Muscle of leg (tissue), 11 donors: ENCODE measurements around the gene MLN. TPM values are rescaled to one million over a fixed set of nuclear protein-coding genes. Genes with fewer than 3 reads are reported as not detected.

Source experiments
- DNase-seq: peaks from one replicate; pipeline ENCODE4 v3.0.0; 2013
- H3K27ac ChIP-seq: one replicate; pipeline ENCODE4 v1.5.1; 2013; ENCODE audit warnings: mild to moderate bottlenecking, low read length, control low read depth
- H3K27me3 ChIP-seq: one replicate; pipeline ENCODE4 v1.6.1; 2013; ENCODE audit warnings: low read length; ENCODE audit not compliant: control insufficient read depth, insufficient read depth
- H3K36me3 ChIP-seq: one replicate; pipeline ENCODE4 v1.6.1; 2013; ENCODE audit warnings: low read length; ENCODE audit not compliant: control insufficient read depth, insufficient read depth
- H3K4me1 ChIP-seq: one replicate; pipeline ENCODE4 v1.6.1; 2013; ENCODE audit warnings: low read length; ENCODE audit not compliant: control insufficient read depth, insufficient read depth
- H3K4me3 ChIP-seq: one replicate; pipeline ENCODE4 v1.5.1; 2013; ENCODE audit warnings: low read length, control low read depth
- H3K9me3 ChIP-seq: replicated peaks from 2 replicates; pipeline ENCODE4 v1.6.1; 2013; ENCODE audit warnings: low read depth, low read length; ENCODE audit not compliant: control insufficient read depth
- WGBS: methylation state at CpG from one replicate; pipeline ENCODE4 v1.1.5; 2013; ENCODE audit warnings: missing lambda C conversion rate; ENCODE audit not compliant: insufficient coverage; 5-methylcytosine and 5-hydroxymethylcytosine counted together
- polyA plus RNA-seq, 8 donors: library from polyadenylated mRNA; unstranded; fragments of 120-200 nt; gene quantifications; one replicate each; pipeline versions ENCODE4 v1.2.1 to v1.2.3, GENCODE V29; 2013; ENCODE audit warnings: inconsistent platforms in 1 of 8, low replicate concordance in 1 of 8; ENCODE audit not compliant: insufficient read length in 8 of 8, insufficient read depth in 1 of 8
- total RNA-seq: library from RNA; stranded (reverse); fragments of 120-200 nt; gene quantifications from one replicate; pipeline ENCODE4 v1.2.4, GENCODE V29; 2013

The MLN gene
- total and polyA plus RNA-seq, 9 donors = 1.2 to 4.9 TPM; not detected in 7

DNA sequence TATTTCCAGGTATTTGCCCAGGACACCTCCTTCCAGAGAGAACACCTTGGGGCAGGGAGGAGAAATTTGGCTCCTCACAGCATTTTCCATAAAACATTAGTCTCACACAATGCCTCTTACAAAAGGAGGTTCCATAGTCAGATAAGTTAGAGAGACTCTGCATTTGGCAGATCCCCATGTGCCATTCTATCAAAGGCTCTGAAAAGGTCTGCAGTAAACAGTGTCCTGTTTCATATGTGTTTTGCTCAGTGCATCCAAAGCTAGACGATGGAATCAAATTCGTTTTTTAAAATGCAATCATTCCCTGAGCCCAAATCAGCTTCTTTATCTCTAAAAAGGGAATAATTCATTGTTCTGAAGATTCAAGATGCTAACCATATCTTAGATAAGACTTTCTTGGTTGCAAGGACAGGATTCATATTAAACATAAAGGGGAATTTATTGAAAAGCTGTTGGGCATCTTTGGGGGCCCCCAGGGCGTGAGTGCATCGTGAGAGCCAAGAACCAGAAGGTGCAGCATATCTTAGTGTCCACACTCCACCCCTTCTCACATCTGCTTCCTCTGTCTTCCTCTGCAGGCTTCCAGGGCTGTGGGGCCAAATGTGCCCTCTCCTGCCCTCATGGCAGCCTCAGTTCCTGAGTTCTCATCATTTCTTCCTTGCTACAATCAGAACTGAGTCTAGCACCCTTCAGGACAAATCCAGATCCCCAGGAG, 41.4 kb upstream of the MLN start:
- 76% methylated on average over 2 of the region's 4 CpGs for WGBS
- peaks cover 12% of the 10 kb centered on the region for H3K27me3 ChIP-seq
- no peak overlapping the region for H3K27ac ChIP-seq
- no peaks in the 10 kb centered on the region for H3K9me3 ChIP-seq
- H3K4me3 ChIP-seq = no peak overlapping the region
- peaks cover 4% of the 10 kb centered on the region for H3K4me1 ChIP-seq
- H3K36me3 ChIP-seq = no peaks in the 10 kb centered on the region
- no peak for DNase-seq

DNA sequence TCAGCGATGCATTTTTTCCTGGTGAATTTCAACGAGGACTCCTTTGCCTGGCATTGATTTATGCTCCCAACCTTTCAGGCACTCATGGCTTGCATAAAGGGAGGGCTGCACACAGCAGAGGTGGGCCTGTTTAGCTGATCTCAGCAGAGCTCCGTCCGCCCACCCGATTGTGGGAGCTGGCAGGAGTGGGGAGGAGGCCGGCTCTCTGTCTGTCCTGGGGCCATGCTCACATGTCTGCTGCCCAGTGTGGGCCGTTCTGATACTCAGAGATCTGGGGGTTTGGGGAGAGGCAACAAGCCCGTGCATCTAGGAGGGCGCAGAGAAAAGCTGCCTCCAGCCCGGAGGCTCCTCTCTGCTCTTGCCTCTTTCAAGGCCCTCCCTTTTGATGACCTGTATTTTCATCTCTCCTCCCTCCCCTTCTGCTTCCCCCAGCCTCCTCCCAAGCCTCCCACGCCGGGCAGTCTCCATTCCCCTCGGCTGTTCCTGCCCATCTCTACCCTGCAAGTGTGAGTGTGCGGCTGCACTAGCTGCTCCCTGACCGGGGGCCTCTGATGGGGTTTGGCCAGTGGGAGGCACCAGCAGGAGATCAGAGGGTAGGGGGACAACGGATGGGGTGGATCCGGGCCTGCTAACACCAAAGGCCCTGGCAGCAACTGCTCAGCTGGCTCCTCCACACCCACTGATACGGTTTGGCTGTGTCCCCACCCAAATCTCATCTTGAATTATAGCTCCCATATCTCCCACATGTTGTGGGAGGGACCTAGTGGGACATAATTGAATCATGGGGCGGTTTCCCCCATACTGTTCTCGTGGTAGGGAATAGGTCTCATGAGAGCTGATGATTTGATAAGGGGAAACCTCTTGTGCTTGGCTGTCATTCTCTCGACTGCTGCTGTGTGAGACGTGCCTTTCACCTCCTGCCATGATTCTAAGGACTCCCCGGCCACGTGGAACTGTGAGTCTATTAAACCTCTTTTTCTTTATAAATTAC, 39.6 kb upstream of the MLN start:
- Histone ChIP-seq H3K4me3 (no peak overlapping the region), H3K27ac (no peak overlapping the region), H3K27me3 (peaks cover 2% of the 10 kb centered on the region), H3K4me1 (peaks cover 21% of the 10 kb centered on the region), H3K36me3 (no peaks in the 10 kb centered on the region), H3K9me3 (no peaks in the 10 kb centered on the region)
- no peak for DNase-seq
- 37% methylated on average over 9 of the region's 24 CpGs for WGBS

- WGBS = 97% methylated on average over 2 of the region's 4 CpGs
- H3K4me3 ChIP-seq = no peak overlapping the region
- peaks cover 5% of the 10 kb centered on the region for H3K27me3 ChIP-seq
- H3K9me3 ChIP-seq = peaks cover 3% of the 10 kb centered on the region
- no peak overlapping the region for H3K27ac ChIP-seq
- no peaks in the 10 kb centered on the region for H3K36me3 ChIP-seq
- peaks cover 28% of the 10 kb centered on the region for H3K4me1 ChIP-seq
- DNase-seq = no peak
Observed at GRCh38 chr6:33841868-33842267, 38.1 kb upstream of the MLN start.

GRCh38 chr6:33841070-33841469, 37.3 kb upstream of the MLN start:
- H3K36me3 ChIP-seq = no peaks in the 10 kb centered on the region
- H3K4me1 ChIP-seq = peaks cover 28% of the 10 kb centered on the region
- no CpG with 5 or more reads among the region's 3 CpGs for WGBS
- no peak overlapping the region for H3K4me3 ChIP-seq
- peaks cover 3% of the 10 kb centered on the region for H3K9me3 ChIP-seq
- DNase-seq = no peak
- H3K27ac ChIP-seq = no peak overlapping the region
- H3K27me3 ChIP-seq = peaks cover 5% of the 10 kb centered on the region

- Histone ChIP-seq H3K4me3 (no peak overlapping the region), H3K36me3 (no peaks in the 10 kb centered on the region), H3K4me1 (peaks cover 28% of the 10 kb centered on the region), H3K9me3 (peaks cover 3% of the 10 kb centered on the region), H3K27me3 (peaks cover 3% of the 10 kb centered on the region), H3K27ac (no peak overlapping the region)
- 69% methylated on average over 7 of the region's 12 CpGs for WGBS
- DNase-seq = peak; percentile 84
Observed at GRCh38 chr6:33840048-33840926, 36.5 kb upstream of the MLN start.

DNA sequence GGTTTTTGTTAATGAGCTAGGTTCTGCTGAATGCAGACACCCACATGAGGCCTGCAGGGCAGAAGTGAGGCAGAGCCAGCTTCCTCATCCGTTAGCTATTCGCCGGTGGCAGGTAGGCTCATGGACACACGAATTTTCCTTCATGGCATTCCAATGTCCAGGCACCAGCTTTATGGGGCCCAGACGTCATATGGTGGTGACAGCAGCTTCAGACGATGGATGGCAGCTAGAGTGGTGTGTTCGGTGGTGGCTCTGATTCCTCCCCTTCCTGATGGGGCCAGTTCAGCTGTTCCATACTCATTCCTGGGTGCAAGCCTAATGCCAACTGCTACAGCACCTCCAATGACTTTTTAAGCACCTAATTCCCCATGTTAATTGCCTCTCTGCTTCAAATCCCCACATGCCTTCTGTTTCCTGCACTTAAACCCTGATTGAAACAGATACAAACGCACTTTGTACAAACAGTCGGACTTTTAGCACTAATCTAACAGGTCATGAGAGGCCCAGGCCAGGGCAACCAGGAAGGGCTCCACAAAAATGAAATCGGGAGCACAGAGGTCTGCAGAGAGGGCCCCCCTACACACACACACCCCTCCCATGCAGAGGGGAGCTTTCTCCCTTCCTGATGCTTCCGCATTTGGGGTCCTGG, 35.7 kb upstream of the MLN start:
- Histone ChIP-seq H3K27me3 (peaks cover 3% of the 10 kb centered on the region), H3K27ac (no peak overlapping the region), H3K36me3 (no peaks in the 10 kb centered on the region), H3K4me3 (no peak overlapping the region), H3K4me1 (peaks cover 28% of the 10 kb centered on the region), H3K9me3 (peaks cover 3% of the 10 kb centered on the region)
- DNase-seq = no peak
- WGBS = 56% methylated on average over 8 of the region's 11 CpGs

- WGBS = 51% methylated on average over 8 of the region's 10 CpGs
- DNase-seq = no peak
- H3K4me1 ChIP-seq = peaks cover 28% of the 10 kb centered on the region
Observed at GRCh38 chr6:33838983-33839382, 35.2 kb upstream of the MLN start.

GRCh38 chr6:33837971-33838665, 34.3 kb upstream of the MLN start:
- H3K4me1 ChIP-seq = peaks cover 28% of the 10 kb centered on the region
- H3K9me3 ChIP-seq = peaks cover 3% of the 10 kb centered on the region
- H3K27me3 ChIP-seq = peaks cover 3% of the 10 kb centered on the region
- H3K36me3 ChIP-seq = no peaks in the 10 kb centered on the region
- 19% methylated on average over 4 of the region's 12 CpGs for WGBS
- peak; percentile 31 for DNase-seq
- no peak overlapping the region for H3K4me3 ChIP-seq
- H3K27ac ChIP-seq = no peak overlapping the region

More at GRCh38 chr6:33838983-33839382, 35.2 kb upstream of the MLN start:
- no peaks in the 10 kb centered on the region for H3K36me3 ChIP-seq
- H3K4me3 ChIP-seq = no peak overlapping the region
- peaks cover 3% of the 10 kb centered on the region for H3K27me3 ChIP-seq
- peaks cover 3% of the 10 kb centered on the region for H3K9me3 ChIP-seq
- H3K27ac ChIP-seq = no peak overlapping the region
